Subcutaneous abdominal adipose tissue (tissue), 5 donors: ENCODE data around the gene ODAD4.

Source experiments
- H3K27ac ChIP-seq: one replicate; pipeline ENCODE4 v1.7.0; 2013; ENCODE audit warnings: low read depth, mild to moderate bottlenecking, inconsistent platforms, low read length, moderate library complexity
- H3K27me3 ChIP-seq, 5 donors: one replicate each; pipeline ENCODE4 v1.7.0; 2013; ENCODE audit warnings: low read length in 5 of 5, inconsistent platforms in 1 of 5; ENCODE audit not compliant: control insufficient read depth in 5 of 5, insufficient read depth in 4 of 5
- H3K36me3 ChIP-seq, 5 donors: one replicate each; pipeline ENCODE4 v1.7.0; 2013; ENCODE audit warnings: low read length in 5 of 5; ENCODE audit not compliant: control insufficient read depth in 5 of 5, insufficient read depth in 5 of 5
- H3K4me1 ChIP-seq, 5 donors: one replicate each; pipeline ENCODE4 v1.7.0; 2013; ENCODE audit warnings: low read length in 5 of 5, mild to moderate bottlenecking in 3 of 5, moderate library complexity in 1 of 5; ENCODE audit not compliant: control insufficient read depth in 5 of 5, insufficient read depth in 5 of 5
- H3K4me3 ChIP-seq, 5 donors: one replicate each; pipeline ENCODE4 v1.7.0; 2013; ENCODE audit warnings: low read length in 5 of 5, low read depth in 1 of 5
- H3K9ac ChIP-seq, 5 donors: one replicate each; pipeline ENCODE4 v1.7.0; 2013; ENCODE audit warnings: low read length in 5 of 5, mild to moderate bottlenecking in 4 of 5, moderate library complexity in 3 of 5
- H3K9me3 ChIP-seq, 5 donors: one replicate each; pipeline ENCODE4 v1.7.0; 2013; ENCODE audit warnings: low read length in 5 of 5; ENCODE audit not compliant: control insufficient read depth in 5 of 5
- donor health status: healthy.
- donor health status: healthy.
- donor health status: healthy.
- donor health status: healthy.
- donor health status: healthy.

Gene ODAD4

GRCh38 chr17:41910701-41911391, 19.6 kb upstream of the ODAD4 start:
- Histone ChIP-seq H3K9ac (no peak overlapping the region), H3K4me3 (no peak overlapping the region), H3K4me1 (peaks cover 0 to 34% (median 21%) of the 10 kb centered on the region in 5 donors), H3K36me3 (peaks cover 0 to 80% (median 75%) of the 10 kb centered on the region in 5 donors), H3K27ac (peak overlapping the region; percentile 63), H3K27me3 (no peaks in the 10 kb centered on the region), H3K9me3 (no peaks in the 10 kb centered on the region)

- peaks cover 5 to 55% (median 33%) of the 10 kb centered on the region in 5 donors for H3K4me1 ChIP-seq
- H3K36me3 ChIP-seq, result peaks cover 0 to 59% (median 58%) of the 10 kb centered on the region in 5 donors
- peak overlapping the region; percentile 74 for H3K27ac ChIP-seq
- H3K9ac ChIP-seq, result no peak overlapping the region
- no peaks in the 10 kb centered on the region for H3K27me3 ChIP-seq
- H3K9me3 ChIP-seq, result no peaks in the 10 kb centered on the region
- H3K4me3 ChIP-seq, result no peak overlapping the region
These were observed 17.5 kb upstream of the ODAD4 start for GRCh38 chr17:41912925-41913324.

- H3K4me3 ChIP-seq, result peak overlapping the region in 1 of 5 donors; percentile 36
- no peaks in the 10 kb centered on the region for H3K9me3 ChIP-seq
- H3K9ac ChIP-seq, result peak overlapping the region in 3 of 5 donors; percentile 2 to 23 (median 2)
- H3K36me3 ChIP-seq, result peaks cover 0 to 50% (median 50%) of the 10 kb centered on the region in 5 donors
- H3K4me1 ChIP-seq, result peaks cover 5 to 61% (median 37%) of the 10 kb centered on the region in 5 donors
- H3K27me3 ChIP-seq, result no peaks in the 10 kb centered on the region
- H3K27ac ChIP-seq, result peak overlapping the region; percentile 74
These were observed 16.6 kb upstream of the ODAD4 start for GRCh38 chr17:41913798-41914197.

GRCh38 chr17:41914358-41914766, 16.1 kb upstream of the ODAD4 start:
- H3K36me3 ChIP-seq, result peaks cover 0 to 45% (median 44%) of the 10 kb centered on the region in 5 donors
- H3K4me1 ChIP-seq, result peaks cover 5 to 64% (median 39%) of the 10 kb centered on the region in 5 donors
- H3K4me3 ChIP-seq, result peak overlapping the region in 3 of 5 donors; percentile 6 to 36 (median 13)
- no peaks in the 10 kb centered on the region for H3K9me3 ChIP-seq
- H3K9ac ChIP-seq, result peak overlapping the region in 3 of 5 donors; percentile 2 to 23 (median 2)
- no peaks in the 10 kb centered on the region for H3K27me3 ChIP-seq
- H3K27ac ChIP-seq, result peak overlapping the region; percentile 74

- no peaks in the 10 kb centered on the region for H3K9me3 ChIP-seq
- peaks cover 5 to 69% (median 45%) of the 10 kb centered on the region in 5 donors for H3K4me1 ChIP-seq
- H3K9ac ChIP-seq, result peak overlapping the region in 2 of 5 donors; percentile 26 to 60
- H3K4me3 ChIP-seq, result no peak overlapping the region
- no peaks in the 10 kb centered on the region for H3K27me3 ChIP-seq
- peak overlapping the region; percentile 74 for H3K27ac ChIP-seq
- H3K36me3 ChIP-seq, result peaks cover 0 to 38% (median 38%) of the 10 kb centered on the region in 5 donors
These were observed 15.4 kb upstream of the ODAD4 start for GRCh38 chr17:41915020-41915419.

GRCh38 chr17:41915566-41915965, 14.9 kb upstream of the ODAD4 start:
- Histone ChIP-seq H3K4me1 (peaks cover 5 to 67% (median 45%) of the 10 kb centered on the region in 5 donors), H3K4me3 (no peak overlapping the region), H3K9me3 (no peaks in the 10 kb centered on the region), H3K27ac (peak overlapping the region; percentile 74), H3K36me3 (peaks cover 0 to 33% (median 32%) of the 10 kb centered on the region in 5 donors), H3K9ac (peak overlapping the region in 2 of 5 donors; percentile 26 to 53), H3K27me3 (no peaks in the 10 kb centered on the region)

- H3K9me3 ChIP-seq, result no peaks in the 10 kb centered on the region
- H3K27ac ChIP-seq, result peak overlapping the region; percentile 95
- H3K9ac ChIP-seq, result peak overlapping the region in 3 of 5 donors; percentile 82 to 91 (median 88)
- peaks cover 0 to 17% (median 16%) of the 10 kb centered on the region in 5 donors for H3K36me3 ChIP-seq
- H3K27me3 ChIP-seq, result no peaks in the 10 kb centered on the region
- peak overlapping the region; percentile 80 to 97 (median 84) for H3K4me3 ChIP-seq
- peaks cover 5 to 67% (median 45%) of the 10 kb centered on the region in 5 donors for H3K4me1 ChIP-seq
These were observed 13.2 kb upstream of the ODAD4 start for GRCh38 chr17:41917192-41917591.

- H3K9ac ChIP-seq, result peak overlapping the region; percentile 44 to 92 (median 88)
These were observed 12.6 kb upstream of the ODAD4 start for GRCh38 chr17:41917679-41918313.

GRCh38 chr17:41918314-41919164, 11.9 kb upstream of the ODAD4 start, which contains the start of gene ACLY:
ACLY (minus strand) TSS chr17:41918951; CDS start chr17:41913873, 5,078 bp downstream.
- H3K9me3 ChIP-seq, result no peaks in the 10 kb centered on the region
- H3K9ac ChIP-seq, result peak within 1 kb of the TSS; percentile 44 to 92 (median 88)
- H3K27ac ChIP-seq, result peak within 1 kb of the TSS; percentile 95
- peaks cover 0 to 5% (median 3%) of the 10 kb centered on the region in 5 donors for H3K36me3 ChIP-seq
- H3K4me1 ChIP-seq, result peaks cover 5 to 60% (median 41%) of the 10 kb centered on the region in 5 donors
- peak within 1 kb of the TSS; percentile 80 to 97 (median 84) for H3K4me3 ChIP-seq
- H3K27me3 ChIP-seq, result no peaks in the 10 kb centered on the region

More at GRCh38 chr17:41917679-41918313, 12.6 kb upstream of the ODAD4 start:
- Histone ChIP-seq H3K4me1 (peaks cover 5 to 67% (median 45%) of the 10 kb centered on the region in 5 donors), H3K27ac (peak overlapping the region; percentile 95), H3K36me3 (peaks cover 0 to 11% (median 10%) of the 10 kb centered on the region in 5 donors), H3K27me3 (no peaks in the 10 kb centered on the region), H3K4me3 (peak overlapping the region; percentile 80 to 97 (median 84)), H3K9me3 (no peaks in the 10 kb centered on the region)
